ENCODE measurements around the gene MSI2.

MSI2 gene

DNA sequence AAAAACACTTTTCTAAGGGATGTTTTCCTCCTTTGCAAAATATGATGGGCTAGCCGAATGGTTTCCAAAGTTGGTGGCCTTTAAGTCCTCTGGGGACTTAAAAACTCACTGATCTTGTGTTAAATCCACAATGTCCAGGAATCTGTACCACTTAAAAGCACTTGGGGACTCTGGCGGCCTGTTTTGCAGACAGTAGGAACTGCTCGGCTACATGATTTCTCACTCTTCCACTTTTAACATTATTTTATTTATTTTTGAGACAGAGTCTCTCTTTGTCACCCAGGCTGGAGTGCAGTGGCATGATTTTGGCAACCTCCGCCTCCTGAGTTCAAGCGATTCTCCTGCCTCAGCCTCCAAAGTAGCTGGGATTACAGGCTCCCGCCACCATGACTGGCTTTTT is 9.1 kb upstream of the MSI2 start:
- DNase-seq, result no peak

DNA sequence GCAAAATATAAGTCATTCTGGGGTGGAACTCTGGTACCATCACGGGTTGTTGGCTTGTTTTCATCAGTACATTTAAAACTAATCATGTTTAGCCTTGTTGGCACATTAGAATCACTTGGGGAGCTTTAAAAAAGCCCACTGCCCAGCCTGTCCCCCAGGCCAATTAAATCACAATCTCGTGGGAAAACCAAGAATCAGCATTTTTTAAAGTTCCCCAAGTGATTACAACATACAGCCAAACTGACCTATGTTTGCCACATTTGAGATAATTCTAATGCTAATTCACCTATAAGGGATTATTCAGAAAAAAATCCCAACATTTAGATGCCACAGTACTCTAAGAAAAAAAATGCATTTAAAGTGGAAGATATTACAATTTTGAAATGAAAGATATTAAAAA is 8.4 kb upstream of the MSI2 start:
- no peak for DNase-seq

DNA sequence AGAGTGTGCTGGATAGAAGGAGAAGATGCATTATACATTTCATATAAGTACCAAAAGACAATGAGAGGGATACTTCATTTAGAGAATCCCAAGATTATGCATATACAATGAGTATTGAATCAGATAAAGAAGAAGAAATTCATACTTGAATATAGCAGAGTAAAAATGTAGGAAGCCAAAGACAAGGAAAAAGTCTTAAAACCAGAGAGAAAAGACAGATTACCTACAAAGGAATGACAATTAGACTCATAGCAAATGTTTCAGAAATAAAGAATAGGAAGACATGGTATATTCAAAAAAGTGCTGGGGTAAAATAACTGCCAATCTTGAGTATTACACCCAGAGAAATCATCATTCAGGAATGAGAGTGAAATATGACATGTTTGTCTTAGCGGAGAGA is 6.8 kb upstream of the MSI2 start:
- no peak for DNase-seq

DNA sequence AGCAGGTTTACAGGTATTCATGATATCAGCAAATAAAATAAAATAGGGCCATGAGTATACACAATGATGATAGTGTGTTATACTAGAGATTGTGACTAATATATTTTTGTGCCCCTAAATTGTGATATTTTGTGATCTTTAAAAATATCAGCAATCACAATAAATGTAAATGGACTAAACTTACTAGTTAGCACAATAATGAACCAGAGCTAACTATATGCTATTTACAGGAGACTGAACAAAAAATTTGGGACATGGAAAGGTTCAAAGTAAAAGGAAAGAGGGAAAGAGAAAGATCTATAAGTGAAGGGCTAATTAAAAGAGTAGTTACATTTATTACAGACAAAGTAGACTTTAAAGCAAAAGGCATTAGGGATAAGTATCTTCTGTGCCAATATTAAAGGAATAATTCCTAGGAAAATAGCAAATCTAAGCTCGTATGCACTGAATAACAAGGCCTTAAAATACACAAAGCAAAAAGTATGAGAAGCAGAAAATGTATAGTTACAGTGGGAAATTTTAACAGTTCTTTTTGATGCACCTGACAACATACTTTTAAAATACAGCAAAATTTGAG is 5.0 kb upstream of the MSI2 start:
- DNase-seq, result no peak

DNA sequence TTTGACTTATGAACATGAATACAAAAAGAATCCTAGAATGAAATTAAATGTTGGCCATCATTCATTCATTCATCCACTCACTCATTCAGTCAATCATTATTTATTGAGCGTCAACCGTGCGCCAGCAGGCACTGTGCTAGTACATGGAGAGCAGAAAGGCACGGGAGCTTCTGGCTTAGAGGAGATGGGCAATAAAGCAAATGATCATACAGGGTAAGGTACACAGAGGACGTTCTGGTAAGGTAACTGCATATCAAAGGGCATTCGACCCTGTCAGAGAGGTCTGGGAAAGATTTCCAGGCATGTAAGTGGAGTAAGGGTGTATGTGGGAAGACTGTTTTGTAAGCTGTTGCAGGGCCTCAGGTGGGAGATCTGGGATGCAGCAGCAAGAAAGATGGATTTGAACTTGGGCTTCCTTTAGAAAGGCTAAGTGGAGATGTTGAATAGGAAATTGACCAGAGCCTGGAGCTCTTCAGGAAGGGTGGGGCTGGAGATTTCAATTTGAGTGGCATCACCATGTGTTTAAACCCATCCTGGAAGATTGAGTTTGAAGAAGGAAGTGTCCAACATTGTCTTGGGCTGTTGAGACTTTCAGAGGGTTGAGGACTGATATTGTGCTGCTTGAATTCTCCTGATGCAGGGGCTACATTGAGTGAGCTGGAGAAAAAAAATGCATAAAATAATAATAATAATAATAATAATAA is 2.8 kb upstream of the MSI2 start:
- no peak for DNase-seq

DNA sequence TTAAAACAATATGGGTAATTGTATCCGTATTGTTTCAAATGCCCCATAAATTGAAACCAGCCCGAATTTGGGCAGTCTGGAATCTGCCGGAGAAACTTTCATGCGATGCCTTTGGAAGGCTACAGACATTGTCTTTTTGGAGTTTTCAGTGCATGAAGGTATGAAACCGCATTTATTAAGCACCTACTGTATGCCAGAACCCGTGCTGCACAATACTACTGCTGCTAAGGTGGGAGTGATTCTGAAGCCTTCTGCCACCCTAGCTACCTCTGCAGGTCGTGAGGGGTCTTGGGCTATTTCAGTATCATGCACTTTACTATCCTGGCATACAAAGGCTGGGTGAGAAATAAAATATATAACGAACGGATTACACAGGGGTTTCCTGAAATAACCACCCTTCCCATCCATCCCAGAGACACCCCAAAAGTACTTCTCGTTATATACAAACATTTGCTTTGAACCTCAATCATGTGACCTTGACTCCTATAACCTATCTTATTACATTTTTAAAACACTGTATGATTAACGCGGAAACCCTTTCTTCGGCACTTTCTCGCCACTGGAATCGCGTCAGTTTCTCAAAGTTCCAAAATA is 1.0 kb upstream of the MSI2 start:
- no peak for DNase-seq

DNA sequence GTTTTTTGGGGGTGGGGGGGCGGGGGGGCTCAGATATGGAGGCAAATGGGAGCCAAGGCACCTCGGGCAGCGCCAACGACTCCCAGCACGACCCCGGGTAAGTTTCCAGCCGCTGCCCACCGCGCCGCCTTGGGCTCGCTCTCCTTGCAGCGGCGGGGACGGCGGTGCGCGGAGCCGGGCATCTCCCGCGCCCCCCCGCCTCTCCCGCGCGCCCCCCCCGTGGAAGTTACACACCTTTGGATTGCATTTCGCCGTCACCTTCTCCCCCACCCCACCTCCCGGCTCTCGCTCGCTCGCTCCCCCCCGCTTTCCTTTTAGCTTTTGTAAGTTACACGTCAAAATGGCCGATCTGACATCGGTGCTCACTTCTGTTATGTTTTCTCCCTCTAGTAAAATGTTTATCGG is 387 bp downstream of the MSI2 start:
- DNase-seq, result no peak

DNA sequence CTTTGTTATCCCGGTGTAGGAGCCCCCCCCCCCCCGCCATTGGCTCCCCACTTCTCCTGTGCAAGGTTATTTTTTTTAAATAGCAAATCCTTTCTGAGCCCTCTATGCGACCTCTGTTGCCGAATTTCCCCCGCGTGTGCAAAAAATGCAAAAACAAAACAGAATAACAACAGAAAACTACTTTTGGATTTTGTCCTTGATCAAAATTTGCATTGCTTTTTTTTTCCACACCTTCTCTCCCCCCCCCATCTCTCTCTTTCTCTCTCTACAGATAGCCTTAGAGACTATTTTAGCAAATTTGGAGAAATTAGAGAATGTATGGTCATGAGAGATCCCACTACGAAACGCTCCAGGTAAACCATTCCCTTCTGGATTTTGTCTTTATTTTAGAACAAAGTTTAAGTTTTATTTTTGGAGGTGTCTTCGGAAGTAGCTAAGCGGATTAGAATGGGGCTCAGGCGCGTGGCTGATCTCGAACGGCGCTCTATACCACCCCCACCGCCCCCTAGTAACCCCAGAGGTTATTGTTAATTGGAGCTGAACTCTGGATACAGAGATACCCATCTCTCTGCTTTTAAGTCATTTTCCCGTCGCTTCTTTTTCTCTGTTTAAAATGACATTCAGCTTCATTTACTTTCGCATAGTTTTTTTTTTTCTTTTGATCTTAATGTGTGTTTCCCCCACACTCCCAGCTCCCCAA is 1.0 kb downstream of the MSI2 start:
- DNase-seq, result no peak

DNA sequence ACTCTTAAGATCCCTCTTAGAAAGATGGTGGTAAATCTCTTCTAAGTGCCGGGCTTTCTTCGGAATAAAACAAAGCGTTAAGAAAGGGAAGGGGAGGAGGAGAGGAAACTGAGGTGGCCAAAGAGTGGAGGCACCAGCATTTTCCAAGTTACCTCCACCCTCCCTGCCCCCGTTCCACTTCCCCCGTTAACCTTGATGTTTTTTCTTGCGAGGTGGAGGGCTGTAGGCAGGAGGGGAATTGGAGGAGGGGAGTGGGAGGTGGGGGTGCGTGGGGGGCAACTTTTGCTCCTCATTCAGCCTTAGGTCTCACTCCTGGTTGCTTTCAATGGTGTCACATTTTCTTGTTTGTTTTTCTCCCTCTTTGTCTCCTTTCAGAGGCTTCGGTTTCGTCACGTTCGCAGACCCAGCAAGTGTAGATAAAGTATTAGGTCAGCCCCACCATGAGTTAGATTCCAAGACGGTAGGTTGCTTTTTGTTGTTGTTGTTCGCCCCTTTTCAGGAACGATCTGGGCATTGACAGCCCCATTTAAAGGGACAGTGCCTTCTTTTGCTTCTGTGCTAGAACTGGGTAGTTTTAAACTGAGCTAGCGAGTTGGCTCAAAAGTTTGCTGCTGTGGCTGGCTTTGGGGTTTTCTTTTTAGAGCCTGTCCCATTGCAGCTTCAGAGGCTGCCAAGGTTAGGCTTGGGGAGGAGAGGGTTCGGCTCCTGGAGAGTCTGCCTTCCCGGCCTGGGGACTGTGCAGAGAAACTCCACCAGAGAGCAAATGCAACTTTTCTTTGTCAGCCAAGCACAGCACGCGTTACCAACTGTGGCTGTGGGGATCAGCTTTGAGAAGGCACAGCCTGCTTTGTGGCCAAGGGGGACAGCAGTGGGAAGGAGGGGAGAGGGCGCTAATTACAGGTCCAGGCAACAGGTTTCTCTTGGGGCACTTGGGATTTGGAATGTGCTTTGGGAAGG is 1.9 kb downstream of the MSI2 start:
- no peak for DNase-seq

DNA sequence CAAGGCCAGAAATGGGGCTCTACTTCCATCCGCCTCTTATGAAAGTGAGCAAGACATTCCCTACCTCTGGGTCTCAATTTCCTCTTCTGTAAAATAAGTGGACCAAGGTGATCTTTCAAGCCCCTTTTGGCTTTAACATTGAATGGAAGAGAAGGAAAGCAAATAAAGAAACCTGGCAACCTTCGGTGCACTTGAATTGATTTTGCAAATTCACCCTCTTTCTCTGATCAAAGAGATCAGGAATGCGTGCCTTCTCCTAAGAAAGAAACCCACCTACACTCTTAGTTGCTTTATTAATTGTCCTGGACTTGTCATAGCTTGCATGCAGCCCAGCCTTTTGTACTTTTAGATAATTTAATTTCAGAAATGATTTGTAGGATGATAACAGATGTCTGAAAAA is 3.0 kb downstream of the MSI2 start:
- no peak for DNase-seq

DNA sequence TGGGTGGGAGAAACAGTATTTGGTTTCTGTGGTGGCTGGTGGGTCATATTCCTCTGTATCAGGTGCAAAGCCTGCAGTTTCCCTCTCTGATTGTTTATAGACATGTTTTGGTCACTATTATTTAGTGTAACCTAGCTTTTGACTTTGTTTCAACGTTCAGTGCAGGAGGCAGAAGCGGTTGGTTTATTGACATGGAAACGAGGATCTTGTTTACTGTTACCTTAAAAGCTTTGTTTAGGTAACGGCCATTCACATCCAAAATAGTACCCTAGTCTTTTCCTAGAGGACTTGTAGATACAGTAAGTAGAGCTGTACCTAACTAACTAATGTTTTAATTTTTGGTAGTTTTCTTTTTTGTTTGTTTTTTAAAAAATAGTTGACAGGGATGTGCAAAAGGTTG is 3.5 kb downstream of the MSI2 start:
- DNase-seq, result no peak

DNA sequence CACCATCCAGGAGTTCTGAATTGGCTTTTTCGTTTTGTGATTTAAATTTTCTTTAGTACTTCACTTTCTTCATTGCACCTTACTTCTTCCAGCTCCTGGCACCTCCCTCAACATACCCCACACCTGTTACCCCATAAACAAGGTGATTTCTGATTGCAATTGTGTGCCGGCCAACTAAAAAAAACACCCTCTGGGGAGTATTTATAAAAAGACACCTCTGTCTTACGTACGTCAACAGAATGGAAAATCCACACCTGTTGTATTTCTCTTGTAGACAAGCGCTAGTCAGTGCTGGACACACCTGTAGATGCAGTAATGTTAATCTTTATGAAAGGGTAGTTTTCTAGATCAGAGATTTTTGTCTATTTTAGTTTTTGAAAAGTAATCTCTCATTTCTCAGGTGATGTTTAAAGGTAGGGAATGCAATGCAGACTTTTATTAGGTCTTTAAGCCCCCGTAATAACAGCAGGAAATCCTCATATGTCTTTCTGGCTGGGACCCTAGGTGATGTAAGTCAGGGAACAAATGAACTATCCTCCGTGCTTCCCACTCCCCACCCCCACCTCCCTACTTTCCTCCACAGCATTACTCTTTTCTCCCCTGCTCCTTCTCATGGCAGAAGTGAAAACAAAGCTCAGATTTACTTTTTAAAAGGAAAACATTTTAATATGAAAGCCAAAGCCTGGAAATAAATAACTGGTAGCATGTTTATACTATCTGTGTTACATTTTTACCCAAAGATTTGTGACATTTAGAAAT is 4.2 kb downstream of the MSI2 start:
- DNase-seq, result no peak

DNA sequence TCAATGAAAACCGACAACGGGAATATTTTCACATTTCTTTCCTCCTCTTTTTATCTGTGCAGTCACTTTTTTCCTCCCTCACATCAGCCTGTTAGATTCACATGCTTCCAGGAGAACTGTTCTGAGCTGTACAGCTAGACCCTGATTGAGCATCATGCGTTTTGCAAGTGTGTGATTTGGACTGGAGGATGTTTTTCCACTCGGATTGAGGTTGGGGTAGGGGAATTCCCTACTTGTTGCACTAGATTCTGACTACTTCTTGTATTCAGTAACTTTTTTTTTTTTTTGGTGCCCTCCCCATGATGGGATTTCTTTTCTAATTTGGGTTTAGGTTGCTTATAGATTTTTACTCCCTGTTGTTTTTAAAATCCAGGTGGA is 4.8 kb downstream of the MSI2 start:
- no peak for DNase-seq

DNA sequence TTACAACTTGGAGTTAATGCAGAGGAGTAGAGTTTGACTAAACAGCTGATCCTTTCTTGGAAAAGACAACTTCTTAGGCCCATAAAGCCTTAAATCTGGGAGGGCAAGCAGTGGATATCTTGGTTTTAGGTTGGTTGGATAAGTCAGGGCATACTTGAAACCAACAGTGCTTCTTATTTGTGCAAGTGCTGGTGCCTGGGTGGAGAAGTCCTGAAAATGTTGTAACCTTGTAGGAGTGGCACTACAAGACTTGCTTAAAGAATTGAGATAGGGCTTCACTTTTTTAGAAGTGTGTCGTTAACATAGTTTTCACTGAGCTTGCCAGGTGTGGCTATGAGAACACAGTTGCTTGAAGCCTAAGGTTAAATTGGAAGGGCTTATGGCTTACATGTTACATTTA is 6.2 kb downstream of the MSI2 start:
- DNase-seq, result no peak

DNA sequence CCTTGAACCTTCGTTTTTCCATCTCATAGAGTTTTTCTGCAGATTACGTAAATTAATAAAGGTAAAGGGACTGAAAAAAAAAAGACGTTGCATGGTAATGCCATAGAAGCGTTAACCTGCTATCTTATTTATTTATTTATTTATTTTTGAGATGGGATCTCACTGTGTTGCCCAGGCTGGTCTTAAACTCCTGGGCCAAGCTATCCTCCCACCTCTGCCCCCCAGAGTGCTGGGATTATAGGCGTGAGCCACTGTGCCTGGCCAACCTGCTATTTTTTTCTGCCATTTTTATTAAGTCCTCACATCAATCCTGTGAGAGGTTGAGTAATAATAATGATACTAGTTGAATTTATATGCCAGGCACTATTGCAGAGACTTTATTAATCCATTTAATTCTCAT is 7.9 kb downstream of the MSI2 start:
- no peak for DNase-seq

DNA sequence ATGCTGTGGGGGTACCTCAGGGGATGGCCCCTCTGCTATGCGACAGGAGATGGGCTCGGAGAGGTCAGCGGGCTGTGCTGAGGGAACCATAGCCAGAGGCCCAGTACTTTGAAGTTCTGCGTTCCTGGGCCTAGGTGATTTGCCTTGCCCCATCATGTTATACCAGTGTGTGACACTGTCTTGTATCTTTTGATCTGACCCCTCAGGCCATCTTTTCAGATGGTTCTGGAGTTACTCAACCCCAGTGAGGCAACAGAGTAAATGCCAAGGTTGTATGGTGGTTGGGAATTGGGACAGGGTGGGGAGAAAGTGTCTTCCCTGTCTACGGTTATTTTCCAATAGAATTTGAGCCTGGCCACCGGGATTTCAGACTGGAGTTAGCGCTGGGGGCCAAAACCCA is 8.5 kb downstream of the MSI2 start:
- DNase-seq, result no peak

DNA sequence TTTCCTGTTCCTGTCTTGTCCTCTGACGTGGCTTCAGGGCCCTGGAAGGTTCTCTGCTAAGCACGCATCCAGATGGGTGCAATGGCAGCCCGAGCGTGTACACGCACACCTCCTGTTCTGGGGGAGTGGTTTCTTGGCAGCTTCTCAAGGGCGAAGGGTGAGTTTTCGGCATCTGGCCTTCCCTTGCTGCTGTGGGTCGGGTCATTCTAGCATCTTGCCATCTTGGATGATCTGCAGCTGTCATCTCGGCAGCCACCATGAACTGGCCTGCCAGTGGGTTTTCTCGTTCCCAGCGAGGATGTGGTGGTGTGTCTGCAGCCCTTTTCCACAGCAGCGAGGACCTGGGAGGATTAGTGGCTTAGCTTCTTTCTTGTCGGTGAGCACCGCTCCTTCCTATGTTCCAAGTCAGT is 10.6 kb downstream of the MSI2 start:
- DNase-seq, result no peak

DNA sequence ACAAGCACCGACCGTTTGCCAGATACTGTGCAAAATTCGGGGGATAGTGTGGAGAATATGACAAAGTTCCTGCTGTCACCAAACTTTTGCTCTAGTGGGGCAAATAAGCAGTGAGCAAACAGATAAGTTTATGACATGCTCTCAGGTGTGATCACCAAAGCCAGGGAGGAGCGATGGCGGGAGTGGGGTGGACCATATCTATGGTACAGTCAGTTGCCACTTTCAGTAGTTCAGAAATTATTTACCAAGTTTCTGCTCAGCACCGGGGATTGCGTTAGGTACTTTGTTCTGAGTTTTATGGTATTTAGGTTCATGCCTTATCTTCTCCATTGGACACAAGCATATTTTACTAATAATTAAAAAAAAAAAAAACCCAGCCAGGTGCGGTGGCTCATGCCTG is 11.9 kb downstream of the MSI2 start:
- DNase-seq, result no peak

DNA sequence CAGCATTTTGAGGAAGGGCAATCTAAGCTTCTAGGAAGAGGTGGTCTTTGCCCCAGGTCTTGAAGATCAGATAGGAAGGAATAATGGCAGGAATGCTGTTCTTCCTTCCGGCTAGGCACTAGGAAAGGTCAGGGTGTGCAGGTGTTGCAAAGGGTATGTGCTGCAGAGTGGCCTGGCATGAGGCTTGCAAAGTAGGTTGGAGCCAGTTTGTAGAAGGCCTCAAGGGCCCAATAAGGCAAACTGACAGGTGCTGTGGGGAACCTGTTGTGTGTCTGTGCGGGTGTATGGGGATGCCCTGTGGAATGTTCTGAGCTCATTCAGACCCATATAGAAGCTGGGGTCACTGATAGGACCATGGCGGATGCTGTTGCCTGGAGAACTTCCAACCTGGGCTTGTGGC is 12.7 kb downstream of the MSI2 start:
- no peak for DNase-seq

DNA sequence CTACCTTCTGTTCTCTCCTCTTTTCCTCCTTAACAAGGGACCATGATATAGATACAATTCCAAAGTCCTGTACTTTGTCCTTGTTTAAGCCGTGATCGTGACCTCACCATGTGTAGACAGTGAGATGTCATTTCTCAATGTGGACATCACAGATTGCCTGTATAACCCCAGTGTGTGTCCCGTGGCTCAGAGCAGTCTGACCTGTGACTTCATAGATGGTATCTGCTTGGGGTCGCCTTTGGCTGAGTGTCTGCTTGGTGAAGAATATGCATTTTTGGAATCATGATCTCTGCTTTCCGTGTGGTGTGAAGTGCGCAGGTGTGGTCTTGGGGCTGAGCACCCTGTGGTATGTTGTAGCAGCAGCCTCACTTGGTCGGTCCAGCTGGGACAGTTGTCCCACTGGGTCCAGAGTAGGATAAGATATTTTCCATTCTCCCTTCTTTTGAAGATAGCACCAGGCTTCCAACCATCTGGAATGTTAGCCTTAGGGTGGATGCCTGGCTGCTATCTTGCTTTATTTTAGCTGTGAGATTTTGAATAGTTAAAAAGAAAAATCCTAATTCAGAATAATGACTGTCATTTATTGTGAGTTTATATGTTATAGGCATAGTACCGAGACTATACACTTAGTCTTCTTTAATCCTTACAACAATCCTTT is 13.4 kb downstream of the MSI2 start:
- no peak for DNase-seq

DNA sequence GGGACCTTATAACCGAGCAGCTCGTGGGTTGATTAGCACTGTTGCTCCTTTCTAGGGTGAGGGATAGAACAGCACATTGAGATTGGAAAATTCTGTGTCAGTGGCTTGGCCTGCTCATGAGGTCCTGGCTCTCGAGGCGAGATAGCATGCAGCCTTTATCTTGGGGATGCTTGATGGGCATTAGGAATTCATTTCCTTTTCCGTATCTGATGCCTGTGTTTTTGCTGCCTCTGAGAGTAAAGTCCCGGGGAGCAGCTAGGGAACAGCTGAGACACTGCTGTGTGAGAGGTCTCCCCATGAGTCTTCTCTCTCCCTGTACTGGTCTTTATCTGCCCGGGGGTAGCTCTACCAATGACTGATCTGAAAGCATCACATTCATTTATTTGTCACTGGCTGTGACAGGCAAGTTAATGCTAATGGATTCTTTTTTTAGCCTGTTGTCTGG is 14.5 kb downstream of the MSI2 start:
- no peak for DNase-seq

DNA sequence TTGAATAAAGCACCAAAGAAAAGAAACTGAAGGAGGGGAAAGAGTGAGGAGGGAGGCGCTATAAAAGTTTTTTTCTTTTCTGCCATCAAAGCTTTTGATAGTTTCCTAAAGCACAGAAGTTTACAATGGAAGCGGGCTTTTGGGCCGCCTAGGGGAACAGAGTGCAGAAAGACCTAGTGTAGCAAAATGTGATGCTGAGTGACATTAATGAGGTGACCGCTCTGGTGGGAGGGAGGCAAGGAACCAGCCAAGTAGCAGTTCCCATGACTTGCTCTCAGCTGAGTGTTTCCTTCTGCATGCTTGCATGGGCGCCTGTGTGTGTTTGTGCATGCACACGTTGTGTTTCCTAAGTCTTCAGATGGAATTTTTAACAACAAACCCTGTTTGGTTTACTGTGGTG is 15.5 kb downstream of the MSI2 start:
- no peak for DNase-seq

All from GOT3 (cell line).